Neural cell (in vitro differentiated cells): ENCODE measurements around the gene PNPLA7.
"Not testable (repeated sequence)": the region's sequence is repeated elsewhere in the genome, so short reads cannot be mapped to it uniquely, and the experiment has no call there.

Source experiments
- CTCF ChIP-seq: fragments of 450-650 bp; IDR thresholded peaks from 2 replicates; pipeline ENCODE4 v1.5.1; 2014; ENCODE audit warnings: antibody characterized with exemption, mild to moderate bottlenecking, moderate library complexity; ENCODE audit not compliant: poor library complexity, severe bottlenecking
- EP300 ChIP-seq: fragments of 450-650 bp; conservative IDR thresholded peaks from 2 replicates; pipeline ENCODE4 v1.6.1; 2014; ENCODE audit warnings: antibody characterized with exemption, mild to moderate bottlenecking, moderate library complexity; ENCODE audit not compliant: poor library complexity, severe bottlenecking
- EZH2 ChIP-seq: fragments of 200-600, 300-800 bp; shearing (Covaris generic), sonication (generic); IDR thresholded peaks from 2 replicates; pipeline ENCODE4 v1.6.1; 2014; ENCODE audit warnings: antibody characterized with exemption, low read length, borderline replicate concordance, mild to moderate bottlenecking; ENCODE audit not compliant: insufficient read depth, poor library complexity, severe bottlenecking

GRCh38 chr9:137466389-137467085 is 83.7 kb downstream of the PNPLA7 start:
- not testable (repeated sequence) for TF ChIP-seq EP300, CTCF, EZH2
